GM21576 (cell line): ENCODE measurements around the gene FGF8.

Source experiments
- ATAC-seq: cut with Tn5 transposase; IDR thresholded peaks from one replicate; pipeline ENCODE4 v1.9.1; 2021; ENCODE audit warnings: mild to moderate bottlenecking, moderate library complexity; ENCODE audit not compliant: unreplicated experiment

Gene FGF8

DNA sequence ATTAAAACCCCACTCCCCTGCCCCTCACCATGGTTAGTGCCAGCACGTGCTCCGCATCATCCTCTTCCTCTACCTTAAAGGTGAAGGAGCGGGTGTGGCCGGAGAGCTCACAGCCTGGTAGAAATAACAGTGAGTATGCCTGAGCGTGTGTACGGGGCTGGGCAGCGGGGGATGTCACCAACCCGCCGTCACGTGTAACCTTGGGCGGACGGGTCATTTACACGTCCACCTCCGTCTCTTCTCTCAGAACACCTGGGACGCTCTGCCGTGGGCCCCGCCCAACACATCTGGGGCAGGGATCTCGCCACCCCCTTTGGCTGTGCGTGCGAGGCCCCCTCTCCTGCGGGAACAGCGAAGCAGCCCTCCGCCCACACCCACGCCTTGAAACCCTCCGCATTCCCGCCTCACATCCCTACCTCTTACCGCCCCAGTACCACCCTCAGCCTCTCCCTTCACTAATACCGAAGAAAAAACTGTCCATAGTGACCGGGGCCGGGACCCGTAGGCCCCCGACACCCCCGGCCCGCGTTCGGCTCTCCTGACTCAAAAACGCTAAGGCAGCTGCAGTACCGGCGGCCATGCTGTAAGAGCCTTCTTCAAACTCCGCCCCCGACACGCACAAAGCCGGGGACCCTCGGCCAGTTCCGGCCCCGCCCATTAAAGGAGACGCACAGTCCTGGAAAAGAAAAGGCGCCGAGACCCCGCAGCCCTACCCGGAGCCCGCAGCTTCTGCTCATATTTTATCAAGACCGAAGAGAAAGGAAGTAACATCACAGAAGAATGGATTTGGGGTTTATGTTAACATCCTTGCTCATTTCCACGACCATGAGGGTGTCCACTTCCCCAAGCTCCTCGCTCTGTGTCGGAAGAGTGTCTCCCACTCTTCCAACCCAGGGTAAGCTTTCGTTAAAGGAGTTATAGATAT is 7.2 kb upstream of the FGF8 start, which contains the start of gene NPM3:
Gene NPM3 (minus strand): TSS at position 636 of the 925 bp plus-strand sequence. CDS start 56 bp downstream, at position 580.
- ATAC-seq = peak; percentile 61

DNA sequence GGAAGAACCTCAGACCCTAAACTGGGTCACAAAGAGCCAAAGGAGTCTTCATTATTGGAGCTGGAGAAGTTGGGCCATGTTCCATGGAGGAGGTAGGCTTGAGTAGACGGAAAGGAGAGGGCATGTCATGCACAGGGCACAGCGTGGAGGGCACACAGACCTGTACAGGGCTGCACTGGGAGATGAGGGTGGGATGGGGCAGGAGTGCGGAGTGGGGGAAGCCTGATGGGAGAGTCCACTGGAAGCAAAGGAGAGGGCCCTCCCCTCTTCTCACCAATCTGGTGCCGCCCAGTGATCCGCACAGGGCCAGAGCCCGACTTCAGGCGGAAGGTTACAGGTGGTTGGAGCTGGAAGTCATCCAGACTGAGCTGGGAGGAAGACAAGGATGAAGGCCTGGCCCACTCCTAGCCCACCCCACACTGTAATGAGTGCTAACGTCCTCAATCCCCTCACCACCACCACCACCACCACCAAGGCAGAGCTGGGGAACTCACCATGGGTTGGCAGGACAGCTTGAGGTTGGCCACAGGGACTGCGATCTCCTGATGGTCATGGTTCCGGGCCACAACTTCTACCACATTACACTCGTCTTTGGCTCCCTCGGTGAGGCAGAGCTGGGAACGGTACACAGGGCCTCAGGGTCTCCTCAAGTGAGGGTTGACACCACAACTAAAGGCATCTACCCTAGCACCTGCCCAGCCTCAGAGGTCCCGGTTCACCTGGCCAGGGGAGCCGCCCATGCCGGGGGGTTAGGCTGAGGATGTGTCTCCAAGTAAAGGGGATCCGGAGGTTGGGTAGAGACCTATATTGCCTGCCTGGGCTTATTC is 6.3 kb upstream of the FGF8 start:
- no peak for ATAC-seq

DNA sequence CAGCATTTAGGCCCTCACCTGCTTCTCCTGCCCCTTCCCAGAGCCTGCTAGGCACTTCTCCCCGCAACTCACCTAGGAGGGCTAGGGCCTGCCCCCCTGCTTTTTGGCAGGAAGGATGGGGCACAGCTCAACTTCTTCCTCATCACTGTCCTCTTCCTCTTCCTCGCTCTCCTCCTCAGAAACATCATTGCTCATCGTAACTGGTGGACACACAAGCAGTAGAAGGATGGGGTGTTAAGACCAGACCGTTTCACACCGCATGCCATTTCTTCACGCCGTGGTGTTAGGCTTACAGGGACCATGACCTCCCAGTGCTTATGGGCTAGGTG is 5.7 kb upstream of the FGF8 start:
- ATAC-seq = no peak

DNA sequence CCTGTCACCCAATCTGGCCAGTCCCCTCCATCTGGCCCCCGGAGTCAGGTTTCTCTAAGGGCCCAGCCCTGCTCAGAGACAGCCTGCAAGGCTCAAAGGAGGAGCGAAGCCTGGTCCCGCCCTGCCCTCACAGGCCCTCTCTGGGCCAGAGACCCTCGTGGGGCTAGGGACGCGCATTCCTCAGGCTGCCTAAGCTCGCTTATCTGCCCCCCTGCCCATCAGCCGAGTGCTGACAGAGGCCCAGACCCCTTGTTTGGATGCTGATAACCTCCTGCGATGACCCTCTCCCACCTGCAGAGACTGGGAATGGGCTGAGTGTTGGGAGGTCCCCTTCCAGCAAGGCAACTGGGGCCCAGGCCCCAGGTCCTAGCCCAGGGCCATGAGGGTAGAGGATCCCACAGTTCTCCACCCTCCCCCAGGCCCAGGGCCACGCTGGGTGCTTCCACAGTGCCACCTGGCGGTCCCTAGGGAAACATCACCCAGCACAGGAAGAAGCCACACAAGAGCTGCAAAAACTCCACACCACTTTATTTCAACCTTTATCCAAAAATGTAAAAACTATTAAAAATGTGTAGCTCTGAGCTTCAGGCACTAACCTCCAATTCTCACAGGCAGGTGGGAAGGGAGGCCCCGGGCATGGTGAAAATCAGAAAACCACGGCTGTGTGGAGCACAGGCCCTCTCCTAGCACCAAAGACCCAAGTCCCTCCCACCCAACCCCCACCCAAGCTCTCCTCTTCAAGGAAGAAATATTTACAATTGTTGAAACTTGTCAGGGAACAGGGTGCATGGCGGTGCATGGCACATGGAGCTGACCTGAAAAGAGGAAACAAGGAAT is 5.1 kb upstream of the FGF8 start:
- ATAC-seq = no peak

DNA sequence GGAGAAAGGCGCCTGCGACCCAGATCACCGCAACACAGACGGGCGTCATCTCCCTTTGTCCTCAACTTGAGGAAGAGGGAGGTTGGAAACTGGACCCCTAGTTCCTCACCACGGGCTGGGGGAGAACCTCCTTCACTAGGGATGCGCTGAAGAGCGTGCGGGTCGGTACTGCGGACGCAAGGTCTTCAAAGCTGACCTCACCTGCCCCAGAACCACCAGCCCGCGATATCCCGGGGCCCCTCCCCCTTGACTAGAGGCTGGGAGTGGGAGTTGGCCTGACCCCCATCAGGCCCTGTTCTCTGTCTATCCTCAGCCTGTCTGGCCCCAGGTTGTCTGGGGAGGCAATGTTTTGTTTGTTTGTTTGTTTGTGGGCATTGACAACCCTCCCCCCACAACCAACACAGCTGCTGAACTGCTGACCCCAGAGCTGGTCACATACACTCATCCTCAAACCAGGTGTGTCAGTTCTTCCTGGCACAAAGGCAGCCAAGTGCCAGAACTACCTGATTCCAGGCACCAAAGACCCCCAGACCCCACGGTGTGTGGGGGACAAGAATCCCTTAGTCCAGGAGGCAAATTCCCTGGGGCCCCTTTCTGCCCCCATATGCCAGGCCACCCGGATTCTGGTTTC is 4.4 kb upstream of the FGF8 start:
- no peak for ATAC-seq

DNA sequence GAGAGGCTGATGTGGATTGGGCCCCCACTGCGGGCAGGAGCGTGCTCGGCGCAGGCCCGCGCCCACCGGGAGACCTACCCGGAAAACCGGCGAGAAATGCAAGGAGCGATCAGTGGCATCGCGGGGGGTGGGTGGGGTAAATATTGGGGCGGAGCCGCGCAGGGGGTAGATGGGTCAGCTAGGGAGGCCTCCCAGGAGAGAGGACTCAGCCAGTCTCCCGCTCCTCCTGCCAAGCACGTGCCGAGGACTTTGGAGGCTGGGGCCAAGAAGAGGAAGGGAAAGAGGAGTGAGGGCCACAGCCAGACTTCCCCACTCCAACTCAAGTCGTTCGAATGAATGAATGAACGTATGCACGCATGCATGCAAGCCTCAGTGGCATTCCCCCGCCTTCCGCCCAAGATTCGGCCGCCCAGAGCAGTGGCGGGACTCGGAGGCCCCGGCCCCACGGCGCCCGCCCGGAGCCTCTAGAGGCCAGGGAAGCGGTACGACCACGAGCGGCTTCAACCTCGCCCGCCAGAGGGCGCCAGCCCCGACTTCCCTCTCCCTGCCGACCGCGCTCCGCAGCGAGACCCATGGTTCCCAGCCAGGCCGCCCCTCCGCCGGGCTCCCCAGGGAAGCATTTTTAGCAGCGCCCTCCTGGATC is 3.8 kb upstream of the FGF8 start:
- no peak for ATAC-seq

DNA sequence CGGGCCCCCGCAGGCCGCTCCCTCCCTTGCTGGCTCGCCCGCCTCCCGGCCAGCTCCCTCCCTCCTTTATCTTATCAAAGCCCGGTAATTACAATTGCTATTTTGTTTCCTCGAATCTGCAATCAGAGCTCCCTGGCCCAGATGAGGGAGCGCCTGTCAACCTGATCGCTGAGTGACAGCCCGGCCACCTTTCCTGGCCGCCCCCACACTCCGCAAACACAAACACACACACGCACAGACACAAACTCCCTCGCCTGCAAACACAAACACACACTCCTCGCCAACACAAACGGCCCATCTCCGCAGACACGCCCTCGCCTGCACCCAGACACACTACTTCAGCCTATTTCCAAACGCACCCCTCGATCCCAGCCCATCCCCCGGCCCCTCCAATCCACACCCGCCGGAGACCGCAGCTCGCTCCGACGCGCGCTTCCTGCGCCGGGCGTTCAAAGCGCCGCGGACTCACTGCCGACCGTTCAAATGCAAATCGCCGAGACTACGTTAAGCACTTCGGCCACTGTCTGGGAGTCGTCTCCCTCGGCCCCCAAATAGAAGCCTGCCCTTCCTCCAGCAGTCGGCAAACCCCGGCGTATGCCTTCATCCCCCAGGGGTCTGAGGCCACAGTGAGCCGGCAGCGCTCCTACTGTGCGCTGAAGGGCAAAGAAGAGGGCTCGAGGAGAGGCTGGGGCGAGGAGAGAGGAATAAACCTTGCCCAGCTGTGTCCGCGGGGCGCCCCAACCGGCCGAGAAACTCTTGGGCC is 3.0 kb upstream of the FGF8 start:
- ATAC-seq = no peak

DNA sequence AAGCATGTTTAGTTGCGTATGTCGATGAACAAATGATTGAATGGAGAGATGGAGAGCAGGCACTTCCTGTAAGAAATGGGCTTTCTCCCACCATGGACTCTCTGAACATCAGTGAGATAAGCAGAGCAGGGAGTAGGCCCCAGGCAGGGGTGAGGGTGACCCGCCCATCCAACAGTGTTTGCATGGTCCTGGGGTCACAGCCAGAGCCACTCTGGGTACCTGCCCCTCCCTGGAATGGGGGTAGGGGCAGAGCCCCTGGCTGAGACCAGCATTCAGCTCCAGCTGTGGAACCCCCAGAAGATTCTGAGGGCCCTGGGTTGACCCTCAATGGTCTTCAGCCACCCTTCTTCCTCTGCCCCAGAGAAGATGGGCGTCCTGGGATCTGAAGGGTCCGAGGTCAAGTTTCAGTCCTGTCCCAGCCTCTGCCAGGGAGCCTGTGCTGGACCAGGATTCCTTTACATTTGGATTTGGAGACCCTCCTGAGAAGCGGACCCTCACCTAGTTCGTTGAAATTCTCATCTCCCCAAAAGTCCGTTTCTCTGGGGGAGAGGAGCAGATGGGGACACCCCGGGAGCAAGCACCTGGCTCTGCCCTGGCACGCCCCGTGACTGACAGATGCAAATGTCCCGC is 2.4 kb upstream of the FGF8 start:
- ATAC-seq = no peak

DNA sequence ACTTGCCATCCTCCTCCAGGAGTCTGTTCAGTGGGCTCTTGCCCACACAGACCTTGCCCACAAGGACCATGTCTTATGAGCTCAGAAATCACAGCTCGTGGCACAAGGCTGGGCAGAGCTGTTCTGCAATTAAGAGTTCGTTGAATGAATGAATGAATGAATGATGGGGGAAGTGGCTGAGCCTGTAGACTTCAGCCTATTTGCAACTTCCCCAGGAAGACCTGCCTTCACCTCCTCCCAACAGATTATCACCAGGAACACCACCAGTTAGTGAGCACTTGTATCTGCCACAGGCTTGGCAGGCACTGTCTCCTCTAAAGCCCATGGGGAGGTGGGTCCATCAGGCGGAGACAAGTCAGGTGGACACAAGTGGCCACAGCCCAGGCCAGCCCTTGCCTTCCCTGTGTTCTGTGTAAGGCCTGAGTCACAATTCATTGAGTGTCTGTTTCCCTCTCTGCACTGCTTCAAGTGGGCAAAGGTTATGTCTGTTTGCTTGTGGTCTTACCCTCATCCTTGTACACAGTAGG is 1.8 kb upstream of the FGF8 start:
- ATAC-seq = no peak

DNA sequence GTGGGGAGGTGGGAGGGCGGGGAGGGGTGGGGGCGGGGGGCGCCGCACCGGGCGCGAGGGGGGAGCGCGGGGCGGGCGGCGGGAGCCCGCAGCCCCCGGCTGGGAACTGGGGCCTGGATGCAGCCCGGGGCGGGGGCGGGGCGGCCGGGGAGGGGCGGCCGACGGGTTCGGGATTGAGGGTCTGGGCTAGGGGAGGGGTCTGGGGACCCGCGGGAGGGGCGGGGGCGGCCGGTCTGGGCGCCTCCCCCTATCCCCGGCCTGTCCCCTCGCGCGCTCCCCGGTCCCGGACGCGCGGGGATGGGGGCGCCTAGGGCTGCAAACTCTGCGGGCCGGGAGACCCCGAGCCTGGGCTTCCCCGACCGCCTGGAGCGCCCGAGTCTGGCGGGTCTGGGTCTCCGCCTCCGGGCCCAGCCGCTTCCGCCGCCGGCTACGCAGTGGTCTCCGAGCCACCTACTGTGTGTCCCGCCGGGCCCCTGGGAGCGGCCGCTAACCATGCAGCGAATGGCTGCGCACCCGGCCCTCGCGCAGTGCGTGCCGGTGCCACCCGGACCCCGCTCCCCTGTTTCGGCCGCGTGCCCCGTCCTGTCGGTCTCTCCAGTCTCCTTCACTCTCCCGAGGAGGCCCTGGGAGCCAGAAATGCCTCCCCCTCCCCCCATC is 375 bp upstream of the FGF8 start:
- ATAC-seq = no peak

DNA sequence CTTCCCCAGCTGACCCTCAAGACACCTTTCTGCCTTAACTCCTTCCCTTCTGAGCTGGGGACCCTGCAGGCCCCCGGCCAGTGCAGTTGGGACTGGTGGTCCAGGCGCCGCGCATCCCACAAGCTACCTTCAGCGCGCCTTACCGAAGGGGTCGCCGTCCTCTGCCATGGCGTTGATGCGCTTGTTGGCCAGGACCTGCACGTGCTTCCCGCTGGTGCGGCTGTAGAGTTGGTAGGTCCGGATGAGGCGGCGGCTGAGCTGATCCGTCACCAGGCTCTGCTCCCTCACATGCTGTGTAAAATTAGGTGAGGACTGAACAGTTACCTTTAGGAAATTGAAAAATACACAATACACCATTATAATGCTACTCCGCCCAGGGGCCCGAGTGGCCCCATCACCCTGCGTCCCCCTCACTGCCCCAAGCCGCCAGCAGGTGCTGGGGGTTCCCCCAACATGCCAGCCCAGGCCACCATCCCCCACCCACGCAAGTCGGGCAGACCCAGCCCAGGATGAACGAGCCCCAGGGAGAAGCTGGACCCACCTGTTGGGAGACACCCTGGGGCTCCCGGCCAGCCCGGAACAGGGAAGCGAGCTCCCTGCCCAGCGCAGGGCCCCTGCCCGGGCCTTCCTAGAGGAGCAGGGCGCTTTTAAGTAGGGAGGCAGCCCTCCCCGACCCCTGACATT is 1.2 kb downstream of the FGF8 start:
- ATAC-seq = no peak

DNA sequence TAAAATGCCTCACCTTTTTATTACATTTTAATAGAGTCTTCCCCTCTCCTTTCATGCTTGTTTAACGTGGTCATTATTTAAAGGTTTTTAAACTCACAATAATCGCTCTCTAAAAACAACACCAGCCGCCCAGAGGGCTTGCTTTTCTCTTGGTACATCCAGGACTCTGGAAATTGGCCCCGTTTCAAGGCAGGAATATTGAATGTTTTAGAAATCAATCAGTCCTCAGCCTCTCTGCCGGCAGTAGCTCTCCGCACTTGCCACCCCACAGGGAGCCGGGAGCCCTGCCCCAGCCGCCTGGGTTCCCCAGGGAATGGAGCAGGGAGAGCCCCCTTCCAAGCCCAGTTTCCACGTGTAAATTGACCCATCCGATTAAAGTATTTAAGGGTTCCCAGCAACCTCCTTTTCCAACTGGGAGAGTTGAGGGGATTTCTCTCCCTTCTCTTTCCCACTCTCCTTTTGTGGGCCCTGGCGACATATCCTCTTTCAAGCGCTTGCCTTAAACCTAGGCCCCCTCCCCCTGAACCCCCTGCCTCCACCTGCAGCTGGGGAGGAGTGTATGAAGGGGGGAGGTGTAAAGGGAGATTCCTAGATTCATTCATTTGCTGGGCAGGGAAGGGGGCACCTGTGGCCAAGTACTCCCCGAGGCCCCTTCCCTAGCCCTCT is 1.9 kb downstream of the FGF8 start:
- ATAC-seq = no peak

DNA sequence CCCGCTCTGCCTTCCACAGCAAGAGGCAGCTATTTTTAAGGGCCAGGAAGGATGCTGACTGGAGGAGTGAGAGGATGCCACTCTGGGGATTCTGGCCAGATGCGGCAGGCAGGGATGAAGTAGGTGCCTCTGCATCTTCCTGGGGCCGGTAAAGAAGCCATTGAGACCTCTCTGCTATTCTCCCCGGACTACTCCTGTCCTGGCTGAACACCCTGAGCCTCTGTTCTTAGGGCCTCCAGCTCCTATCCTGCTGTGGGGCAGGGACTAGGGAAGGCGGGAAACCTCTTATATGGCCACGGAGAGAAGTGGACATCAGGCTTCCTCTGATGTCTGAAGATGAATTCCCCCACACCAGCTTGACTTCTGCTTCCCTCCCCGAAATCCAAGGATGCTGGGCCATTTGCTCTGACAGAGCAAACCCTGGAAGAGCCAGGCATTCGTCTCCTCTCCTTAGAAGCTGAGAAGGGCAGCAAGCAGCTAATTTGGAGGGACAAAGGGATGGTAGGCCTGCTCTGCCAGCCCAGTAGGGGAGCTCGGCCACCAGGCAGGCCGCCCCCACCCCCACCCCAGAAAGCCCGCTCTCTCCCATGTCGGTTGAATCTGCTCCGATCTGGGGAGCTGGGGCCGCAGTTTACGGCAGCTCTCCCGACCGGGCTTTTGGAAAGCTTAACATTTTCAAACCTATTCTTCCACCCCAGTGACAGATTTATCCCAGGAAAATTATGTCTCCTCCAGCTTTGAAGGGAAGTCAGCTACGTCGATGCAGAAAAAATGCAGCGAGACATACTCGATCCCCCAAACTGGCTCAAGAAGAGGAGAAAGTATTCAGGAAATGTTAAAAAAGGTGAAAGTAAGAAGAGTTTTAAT is 2.8 kb downstream of the FGF8 start:
- ATAC-seq = no peak

DNA sequence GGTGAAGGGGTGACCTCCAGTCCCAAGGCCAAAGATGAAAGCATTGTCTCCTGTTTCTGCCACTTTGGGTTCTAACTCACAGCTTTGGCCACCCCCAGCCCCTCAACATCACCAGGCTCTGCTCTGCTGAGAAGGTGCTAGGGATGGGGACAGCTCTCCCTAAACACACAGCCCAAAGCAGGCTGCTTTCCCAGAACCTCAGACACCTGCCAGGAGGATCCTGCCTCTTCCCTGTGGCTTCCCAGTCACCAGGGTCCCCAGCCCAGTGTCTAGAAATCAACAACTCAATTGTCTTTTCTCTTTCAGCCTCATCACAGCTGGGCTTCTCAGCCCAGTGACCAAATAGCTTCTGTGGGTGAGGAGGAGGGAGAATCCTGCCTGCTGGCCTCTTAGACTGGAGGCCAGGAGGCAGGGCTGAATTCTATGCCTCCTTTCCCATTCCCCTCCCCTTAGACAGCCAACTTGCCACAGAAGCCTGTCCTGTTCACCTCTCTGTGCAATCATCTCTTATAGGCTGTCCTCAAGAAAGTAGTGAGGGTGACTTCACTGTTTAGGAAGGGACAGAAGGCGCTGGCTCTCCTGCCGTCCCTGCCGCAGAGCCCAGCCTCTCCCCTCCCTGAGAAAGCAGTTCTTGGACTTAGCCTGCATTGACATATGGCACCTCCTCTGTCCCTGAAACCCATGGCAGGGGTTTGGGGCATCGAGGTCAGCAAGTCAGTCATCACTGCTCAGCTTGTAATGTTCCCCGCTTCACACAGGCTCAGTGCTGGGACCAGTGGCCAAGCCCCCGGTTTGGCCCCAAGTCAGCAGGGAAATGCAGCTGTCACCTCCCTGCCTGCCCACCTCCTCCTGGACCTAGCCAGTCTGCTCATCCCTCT is 3.7 kb downstream of the FGF8 start:
- ATAC-seq = no peak

DNA sequence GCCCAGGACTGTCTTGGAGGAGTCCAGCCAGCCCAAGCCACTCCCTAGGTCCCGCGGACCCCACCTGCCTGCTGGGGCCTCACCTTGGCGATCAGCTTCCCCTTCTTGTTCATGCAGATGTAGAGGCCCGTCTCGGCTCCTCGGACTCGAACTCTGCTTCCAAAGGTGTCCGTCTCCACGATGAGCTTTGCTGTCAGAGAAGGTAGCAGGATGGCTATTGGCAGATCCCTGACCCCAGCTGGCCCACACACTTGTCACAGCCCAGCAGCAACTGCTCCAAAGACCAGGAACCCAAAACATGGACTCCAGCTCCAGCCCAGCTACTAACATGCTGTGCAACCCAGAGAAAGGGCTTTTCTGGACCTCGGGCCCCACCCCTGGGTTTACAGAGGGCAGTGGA is 4.5 kb downstream of the FGF8 start:
- ATAC-seq = no peak
